ENCODE measurements around the gene SNPH. TPM values are rescaled to one million over a fixed set of nuclear protein-coding genes. Genes with fewer than 3 reads are reported as not detected.

The SNPH gene
- total RNA-seq, 2 experiments from 2014 or later, result 12.8 to 13.0 TPM

DNA sequence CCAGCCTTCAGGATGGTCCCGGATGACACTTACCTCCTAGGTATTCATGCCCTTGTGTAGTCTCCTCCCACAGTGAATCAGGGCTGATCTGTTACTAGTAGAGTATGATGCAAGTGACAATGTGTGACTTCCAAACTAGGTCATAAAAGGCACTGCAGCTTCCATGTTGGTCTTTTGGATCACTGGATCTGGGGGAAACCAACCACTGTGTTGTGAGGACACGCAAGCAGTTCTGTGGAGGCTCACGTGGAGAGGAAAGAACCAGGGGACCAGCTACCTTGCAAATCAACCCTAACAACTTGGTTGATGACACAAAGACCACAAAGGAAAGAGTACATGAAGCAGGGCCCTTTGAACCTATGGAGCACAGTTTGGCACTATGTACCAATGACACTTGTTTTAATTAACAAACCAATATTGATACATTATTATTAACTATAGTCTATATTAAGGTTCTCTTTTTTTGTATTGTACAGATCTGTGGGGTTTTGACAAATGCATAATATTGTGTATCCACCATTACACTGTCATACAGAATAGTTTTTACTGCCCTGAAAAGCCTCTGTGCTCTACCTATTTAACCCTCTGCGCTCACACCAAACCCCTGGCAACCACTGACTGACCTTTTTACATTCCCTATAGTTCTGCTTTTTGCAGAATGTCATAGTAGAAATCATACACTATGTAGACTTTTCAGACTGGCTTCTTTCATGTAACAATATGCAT is 79.1 kb downstream of the SNPH start:
- TF ChIP-seq, protein P1, sequence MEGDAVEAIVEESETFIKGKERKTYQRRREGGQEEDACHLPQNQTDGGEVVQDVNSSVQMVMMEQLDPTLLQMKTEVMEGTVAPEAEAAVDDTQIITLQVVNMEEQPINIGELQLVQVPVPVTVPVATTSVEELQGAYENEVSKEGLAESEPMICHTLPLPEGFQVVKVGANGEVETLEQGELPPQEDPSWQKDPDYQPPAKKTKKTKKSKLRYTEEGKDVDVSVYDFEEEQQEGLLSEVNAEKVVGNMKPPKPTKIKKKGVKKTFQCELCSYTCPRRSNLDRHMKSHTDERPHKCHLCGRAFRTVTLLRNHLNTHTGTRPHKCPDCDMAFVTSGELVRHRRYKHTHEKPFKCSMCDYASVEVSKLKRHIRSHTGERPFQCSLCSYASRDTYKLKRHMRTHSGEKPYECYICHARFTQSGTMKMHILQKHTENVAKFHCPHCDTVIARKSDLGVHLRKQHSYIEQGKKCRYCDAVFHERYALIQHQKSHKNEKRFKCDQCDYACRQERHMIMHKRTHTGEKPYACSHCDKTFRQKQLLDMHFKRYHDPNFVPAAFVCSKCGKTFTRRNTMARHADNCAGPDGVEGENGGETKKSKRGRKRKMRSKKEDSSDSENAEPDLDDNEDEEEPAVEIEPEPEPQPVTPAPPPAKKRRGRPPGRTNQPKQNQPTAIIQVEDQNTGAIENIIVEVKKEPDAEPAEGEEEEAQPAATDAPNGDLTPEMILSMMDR (IDR thresholded peaks at IDR 0.05), result no peak
- peaks cover 7% of the 10 kb centered on the region for H3K36me3 Mint-ChIP-seq (ENCODE audit: low read depth)
- no peaks in the 10 kb centered on the region for H3K27me3 ChIP-seq (ENCODE audit: control insufficient read depth in 1 of 2, insufficient read depth in 2 of 2, low read length in 2 of 2)
- peaks cover 3% of the 10 kb centered on the region for H3K9me3 Mint-ChIP-seq
- peaks cover 3% of the 10 kb centered on the region for H3K4me1 ChIP-seq (ENCODE audit: insufficient read depth, low read length)
- POLR2A ChIA-PET, result no interaction called here
- no peak overlapping the region for H3K27ac Mint-ChIP-seq
- ATAC-seq (ENCODE audit: poor library complexity) (no peak), DNase-seq (no peak)
- H3K4me1 Mint-ChIP-seq (ENCODE audit: low read depth), result peaks cover 31% of the 10 kb centered on the region
- intact Hi-C loops (cut with DNase I, micrococcal nuclease), result no loop called here
- no peaks in the 10 kb centered on the region for H3K27me3 Mint-ChIP-seq
- no peak overlapping the region for H3K27ac ChIP-seq (ENCODE audit: low read depth in 1 of 2, low read length in 2 of 2)
- no peaks in the 10 kb centered on the region for H3K9me3 ChIP-seq (ENCODE audit: control insufficient read depth in 1 of 2, insufficient read depth in 1 of 2, low read length in 2 of 2)
- no peak overlapping the region for H3K4me3 Mint-ChIP-seq
- H3K4me3 ChIP-seq (ENCODE audit: low read length), result no peak overlapping the region
- peaks cover 3% of the 10 kb centered on the region for H3K36me3 ChIP-seq (ENCODE audit: insufficient read depth, low read length)
- CTCF ChIA-PET, result interaction anchor here (1.0 kb wide), 1 partner anchor 17 kb away, joined by 3 read pairs; no protein-coding TSS in a partner anchor

DNA sequence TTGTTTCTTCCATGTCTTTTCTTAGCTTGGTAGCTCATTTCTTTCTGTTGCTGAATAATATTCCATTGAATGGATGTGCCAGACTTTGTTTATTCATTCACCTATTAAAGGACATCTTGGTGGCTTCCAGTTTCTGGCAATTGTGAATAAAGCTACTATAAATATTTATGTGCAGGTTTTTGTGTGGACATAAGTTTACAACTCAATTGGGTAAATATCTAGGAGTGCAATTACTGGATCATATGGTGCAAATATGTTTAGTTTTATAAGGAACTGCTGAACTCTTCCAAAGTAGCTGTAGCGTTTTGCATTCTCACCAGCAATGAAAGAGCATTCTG is 79.6 kb downstream of the SNPH start:
- ATAC-seq (ENCODE audit: poor library complexity), result no peak
- DNase-seq, result no peak
- intact Hi-C loops (cut with DNase I, micrococcal nuclease), result no loop called here
- Mint-ChIP-seq H3K4me1 (ENCODE audit: low read depth) (peaks cover 35% of the 10 kb centered on the region), H3K36me3 (ENCODE audit: low read depth) (peaks cover 13% of the 10 kb centered on the region), H3K9me3 (peaks cover 3% of the 10 kb centered on the region), H3K4me3 (no peak overlapping the region), H3K27ac (no peak overlapping the region), H3K27me3 (no peaks in the 10 kb centered on the region)
- Histone ChIP-seq H3K4me3 (ENCODE audit: low read length) (no peak overlapping the region), H3K27ac (ENCODE audit: low read depth in 1 of 2, low read length in 2 of 2) (no peak overlapping the region), H3K4me1 (ENCODE audit: insufficient read depth, low read length) (peaks cover under 1% of the 10 kb centered on the region), H3K27me3 (ENCODE audit: control insufficient read depth in 1 of 2, insufficient read depth in 2 of 2, low read length in 2 of 2) (no peaks in the 10 kb centered on the region), H3K36me3 (ENCODE audit: insufficient read depth, low read length) (peaks cover 3% of the 10 kb centered on the region), H3K9me3 (ENCODE audit: control insufficient read depth in 1 of 2, insufficient read depth in 1 of 2, low read length in 2 of 2) (no peaks in the 10 kb centered on the region)
- POLR2A ChIA-PET, result no interaction called here
- TF ChIP-seq, protein P1 (IDR thresholded peaks at IDR 0.05), result no peak
- CTCF ChIA-PET, result interaction anchor here (1.0 kb wide), 1 partner anchor 17 kb away, joined by 3 read pairs; no protein-coding TSS in a partner anchor

DNA sequence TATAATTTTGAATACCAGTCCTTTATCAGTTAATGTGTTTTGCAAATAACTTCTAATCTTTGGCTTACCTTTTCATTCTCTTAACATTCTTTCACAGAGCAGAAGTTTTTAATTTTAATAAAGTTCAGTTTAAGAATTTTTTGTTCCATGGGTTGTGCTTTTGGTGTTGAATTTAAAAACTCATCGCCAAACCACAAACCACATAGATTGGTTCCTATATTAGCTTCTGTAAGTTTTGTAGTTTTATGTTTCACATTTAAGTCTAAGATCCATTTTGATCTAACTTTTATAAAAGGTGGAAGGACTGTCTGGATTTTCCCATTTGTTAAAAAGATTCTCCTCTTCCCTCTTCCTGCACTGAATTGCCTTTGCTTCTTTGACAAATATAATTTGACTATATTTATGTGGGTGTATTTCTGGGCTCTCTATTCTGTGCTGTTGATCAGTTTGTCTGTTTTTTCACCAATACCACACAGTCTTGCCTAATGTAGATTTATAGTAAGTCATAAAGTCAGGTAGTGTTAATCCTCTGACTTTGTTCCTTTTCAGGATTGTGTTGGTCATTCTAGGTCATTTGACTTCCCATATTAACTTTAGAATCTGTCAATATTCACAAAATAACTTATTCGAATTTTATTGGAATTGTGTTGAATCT is 80.3 kb downstream of the SNPH start:
- no peak overlapping the region for H3K27ac Mint-ChIP-seq
- ATAC-seq (ENCODE audit: poor library complexity) (no peak), DNase-seq (no peak)
- H3K9me3 Mint-ChIP-seq, result peaks cover 3% of the 10 kb centered on the region
- CTCF ChIA-PET, result no interaction called here
- POLR2A ChIA-PET, result no interaction called here
- Histone ChIP-seq H3K4me1 (ENCODE audit: insufficient read depth, low read length) (no peaks in the 10 kb centered on the region), H3K27me3 (ENCODE audit: control insufficient read depth in 1 of 2, insufficient read depth in 2 of 2, low read length in 2 of 2) (no peaks in the 10 kb centered on the region), H3K27ac (ENCODE audit: low read depth in 1 of 2, low read length in 2 of 2) (no peak overlapping the region), H3K36me3 (ENCODE audit: insufficient read depth, low read length) (peaks cover 3% of the 10 kb centered on the region), H3K4me3 (ENCODE audit: low read length) (no peak overlapping the region), H3K9me3 (ENCODE audit: control insufficient read depth in 1 of 2, insufficient read depth in 1 of 2, low read length in 2 of 2) (no peaks in the 10 kb centered on the region)
- peaks cover 39% of the 10 kb centered on the region for H3K4me1 Mint-ChIP-seq (ENCODE audit: low read depth)
- intact Hi-C loops (cut with DNase I, micrococcal nuclease), result no loop called here
- H3K4me3 Mint-ChIP-seq, result no peak overlapping the region
- TF ChIP-seq, protein P1 (IDR thresholded peaks at IDR 0.05), result no peak
- peaks cover 20% of the 10 kb centered on the region for H3K36me3 Mint-ChIP-seq (ENCODE audit: low read depth)
- H3K27me3 Mint-ChIP-seq, result no peaks in the 10 kb centered on the region

All from CD4-positive, alpha-beta T cell (primary cell).